ENCODE data around the gene SERPINB10.

GRCh38 chr18:63980896-63981460, 73.2 kb downstream of the SERPINB10 start:
- TF ChIP-seq CTCF (conservative IDR thresholded peaks at IDR 0.05 in 1 of 2, IDR thresholded peaks at IDR 0.05 in 1 of 2; ENCODE audit: extremely low read depth in 1 of 2, insufficient read depth in 1 of 2, low read depth in 1 of 2, low read length in 2 of 2) (no peak), EZH2 (IDR thresholded peaks at IDR 0.05; ENCODE audit: borderline replicate concordance, low read length) (no peak)
